ENCODE data around the gene SLC25A34.

DNA sequence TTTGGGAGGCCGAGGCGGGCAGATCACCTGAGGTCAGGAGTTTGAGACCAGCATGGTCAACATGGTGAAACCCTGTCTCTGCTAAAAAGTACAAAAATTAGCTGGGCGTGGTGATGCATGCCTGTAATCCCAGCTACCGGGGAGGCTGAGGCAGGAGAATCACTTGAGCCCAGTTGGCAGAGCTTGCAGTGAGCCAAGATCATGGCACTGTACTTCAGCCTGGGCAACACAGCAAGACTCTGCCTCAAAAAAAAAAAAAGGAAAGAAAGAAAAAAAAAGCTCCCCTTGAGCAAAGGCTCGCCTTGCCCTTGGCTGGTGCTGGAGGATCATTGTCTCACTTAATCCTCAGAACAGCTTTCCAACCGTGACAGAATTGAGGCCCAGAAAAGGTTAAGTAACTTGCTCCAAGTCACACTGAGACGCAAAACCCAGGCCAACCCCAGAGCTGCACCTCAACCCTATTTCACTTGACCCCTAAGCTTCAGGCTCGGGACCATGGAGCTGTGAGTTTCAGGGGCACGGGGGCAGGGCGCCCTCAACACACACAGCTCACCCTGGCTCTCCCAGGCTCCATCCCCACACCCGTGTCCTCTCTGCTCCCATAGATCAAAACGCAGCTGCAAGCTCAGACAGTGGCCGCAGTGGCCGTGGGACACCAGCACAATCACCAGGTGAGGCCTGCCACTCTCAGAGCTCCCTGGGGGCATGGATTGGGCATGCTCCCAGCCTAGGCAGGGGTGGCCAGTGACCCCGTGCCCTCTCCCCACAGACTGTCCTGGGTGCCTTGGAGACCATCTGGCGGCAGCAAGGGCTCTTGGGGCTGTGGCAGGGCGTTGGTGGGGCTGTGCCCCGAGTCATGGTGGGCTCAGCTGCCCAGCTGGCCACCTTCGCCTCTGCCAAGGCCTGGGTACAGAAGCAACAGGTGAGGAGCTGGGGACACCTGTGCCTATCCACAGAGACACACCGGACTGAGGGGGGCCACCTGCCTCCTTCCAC lies 1.6 kb downstream of the SLC25A34 start:
- TF ChIP-seq POLR2A (IDR thresholded peaks at IDR 0.05; ENCODE audit: low read depth, low read length) (no peak), TAF1 (IDR thresholded peaks at IDR 0.05; ENCODE audit: borderline replicate concordance, low read depth, low read length) (no peak)
